ENCODE measurements around the gene PXYLP1.

The PXYLP1 gene

GRCh38 chr3:141320399-141321108, 88.9 kb downstream of the PXYLP1 start:
- no peak for DNase-seq (ENCODE audit: low read depth in 2 of 2, low spot score in 1 of 2)

- no peak for DNase-seq (ENCODE audit: low read depth in 2 of 2, low spot score in 1 of 2)
Measured at GRCh38 chr3:141321109-141321497, 89.5 kb downstream of the PXYLP1 start.

- no peak for DNase-seq (ENCODE audit: low read depth in 2 of 2, low spot score in 1 of 2)
Measured at GRCh38 chr3:141323936-141324704, 92.5 kb downstream of the PXYLP1 start.

DNA sequence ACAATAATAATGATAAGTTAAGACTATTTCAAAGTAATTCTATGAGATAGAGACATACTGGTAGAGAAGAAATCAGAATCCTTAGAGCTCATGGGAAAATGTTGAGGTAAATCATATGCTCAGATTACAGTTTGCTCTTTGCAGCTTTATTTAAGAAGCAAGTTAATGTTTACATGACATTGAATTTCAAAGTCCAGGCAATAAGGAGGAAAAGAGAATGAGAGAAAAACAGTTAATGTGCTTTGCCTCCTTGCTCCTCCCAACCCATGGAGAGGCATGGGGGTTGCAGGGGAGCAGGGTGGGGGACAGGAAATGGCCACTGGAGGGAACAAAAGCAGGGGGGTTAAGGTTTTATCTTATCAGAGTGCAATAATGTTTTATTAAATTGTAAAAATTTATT, 94.5 kb downstream of the PXYLP1 start:
- no peak for DNase-seq (ENCODE audit: low read depth in 2 of 2, low spot score in 1 of 2)

GRCh38 chr3:141326626-141327025, 95.0 kb downstream of the PXYLP1 start:
- no peak for DNase-seq (ENCODE audit: low read depth in 2 of 2, low spot score in 1 of 2)

DNA sequence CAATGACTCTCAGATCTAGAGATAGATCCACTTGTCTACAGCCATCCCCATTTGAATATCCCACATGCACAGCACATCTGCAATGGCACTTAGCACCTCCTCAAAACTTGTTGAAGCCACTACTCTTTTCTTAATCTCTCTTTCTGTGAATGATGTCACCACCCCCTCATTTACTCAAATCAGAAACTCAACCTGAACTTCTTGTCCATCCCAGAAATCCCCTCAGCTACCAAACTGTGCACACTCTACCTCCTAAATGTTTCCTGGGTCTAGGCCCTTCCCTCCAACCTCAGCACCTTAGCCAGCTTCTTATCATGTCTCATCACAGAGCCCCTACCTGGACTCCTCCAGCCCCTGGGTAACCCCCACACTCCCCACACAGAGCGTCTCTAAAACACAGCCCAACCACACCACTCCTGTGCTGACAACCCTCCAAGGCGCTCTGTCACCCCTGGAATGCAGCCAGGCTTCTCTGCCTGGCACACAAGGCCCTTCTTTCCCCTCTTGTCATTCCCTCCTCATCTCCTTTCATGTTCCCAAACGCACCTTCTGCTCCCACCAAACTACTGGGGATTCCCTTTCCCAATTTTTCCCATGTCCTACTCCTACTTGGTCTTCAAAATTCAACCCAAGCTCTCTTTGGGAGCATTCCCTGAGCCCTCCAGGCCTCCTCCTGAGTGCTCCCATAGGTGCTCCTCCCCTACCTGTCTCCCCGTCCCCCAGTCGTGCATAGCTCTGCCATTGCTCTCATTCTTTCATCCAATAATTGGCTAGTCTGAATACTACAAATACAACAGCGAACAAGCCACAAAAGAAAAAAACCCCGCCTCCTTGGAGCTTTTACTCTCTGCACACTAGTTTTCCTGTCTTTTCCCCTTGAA, 96.9 kb downstream of the PXYLP1 start:
- DNase-seq (ENCODE audit: low read depth in 2 of 2, low spot score in 1 of 2) = no peak

DNA sequence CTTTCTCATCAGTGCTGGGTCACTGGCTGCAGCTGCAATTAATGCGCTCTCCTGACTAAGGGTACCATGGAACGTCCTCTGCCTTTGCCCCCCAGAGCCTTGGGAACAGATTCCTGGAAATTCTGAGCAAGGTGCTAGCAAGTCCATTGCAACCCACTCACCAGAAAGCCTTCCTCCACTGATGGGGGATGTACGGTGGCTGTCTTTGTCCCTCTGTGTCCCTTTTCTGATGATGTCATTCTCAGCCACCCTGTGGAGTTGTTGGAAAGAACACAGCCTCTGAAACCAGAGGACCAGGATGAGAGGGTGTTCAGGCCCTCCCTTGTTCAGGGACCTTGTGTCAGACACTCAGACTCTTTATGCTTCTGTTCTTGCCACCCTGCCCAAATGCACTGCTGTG, 98.6 kb downstream of the PXYLP1 start:
- DNase-seq (ENCODE audit: low read depth in 2 of 2, low spot score in 1 of 2) = no peak

GRCh38 chr3:141330718-141331376, 99.2 kb downstream of the PXYLP1 start:
- no peak for DNase-seq (ENCODE audit: low read depth in 2 of 2, low spot score in 1 of 2)

GRCh38 chr3:141331377-141332318, 100.0 kb downstream of the PXYLP1 start:
- DNase-seq (ENCODE audit: low read depth in 2 of 2, low spot score in 1 of 2) = no peak

- DNase-seq (ENCODE audit: low read depth in 2 of 2, low spot score in 1 of 2) = no peak
Measured at GRCh38 chr3:141332416-141332815, 100.8 kb downstream of the PXYLP1 start.

- no peak for DNase-seq (ENCODE audit: low read depth in 2 of 2, low spot score in 1 of 2)
Measured at GRCh38 chr3:141333836-141334626, 102.4 kb downstream of the PXYLP1 start.

DNA sequence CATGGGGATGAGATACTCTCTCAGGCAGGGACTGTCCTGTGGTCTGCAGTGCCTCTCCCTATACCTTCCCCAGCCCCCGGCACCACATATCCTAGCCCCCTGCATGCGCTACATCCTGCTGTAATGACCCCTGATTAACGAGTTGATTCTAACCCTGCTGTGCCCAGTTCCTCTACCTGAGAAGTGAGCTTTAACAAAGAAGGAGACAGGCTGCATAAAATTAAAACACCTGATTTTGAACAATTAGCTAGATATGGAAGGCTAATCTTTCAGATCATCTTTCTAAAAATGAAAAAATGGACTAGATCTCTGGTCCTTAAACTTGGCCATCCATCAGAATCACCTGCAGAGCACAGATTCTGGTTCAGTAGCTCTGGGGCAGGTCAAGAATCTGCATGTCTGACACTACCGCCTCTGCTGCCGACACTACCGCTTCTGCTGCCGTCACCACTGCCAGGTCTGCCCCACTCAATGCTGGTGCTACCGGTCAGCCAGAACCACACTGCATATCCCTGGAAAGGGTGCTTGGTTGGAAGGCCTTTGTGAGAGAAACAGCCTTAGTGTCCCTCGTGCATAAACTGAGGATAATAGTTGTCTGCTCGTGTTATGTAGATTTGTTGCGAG, 103.1 kb downstream of the PXYLP1 start:
- DNase-seq (ENCODE audit: low read depth in 2 of 2, low spot score in 1 of 2) = no peak

DNA sequence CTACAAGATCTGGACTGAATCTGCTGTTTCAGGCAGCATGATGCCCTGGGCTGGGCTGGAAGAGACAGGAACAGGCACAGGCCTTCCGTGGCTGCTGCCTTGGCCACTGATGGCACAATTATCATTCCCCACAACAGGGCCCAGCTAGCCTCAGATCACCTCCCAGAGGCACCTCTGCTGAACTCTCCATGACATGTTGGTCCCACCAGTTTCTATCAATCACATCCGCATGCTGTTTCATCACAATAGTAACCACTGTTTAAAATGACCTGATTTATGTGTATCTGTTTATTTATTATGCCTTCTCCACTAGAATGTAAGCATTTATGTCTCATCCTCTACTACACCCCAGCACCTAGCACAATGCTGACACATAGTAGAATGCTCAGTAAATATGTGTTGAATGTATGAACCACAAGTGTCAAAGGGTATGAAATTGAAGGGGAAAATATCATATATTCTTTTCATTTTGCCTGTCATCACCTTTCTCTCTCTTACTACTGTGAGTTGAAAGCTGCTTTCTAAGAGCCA, 104.0 kb downstream of the PXYLP1 start:
- no peak for DNase-seq (ENCODE audit: low read depth in 2 of 2, low spot score in 1 of 2)

DNA sequence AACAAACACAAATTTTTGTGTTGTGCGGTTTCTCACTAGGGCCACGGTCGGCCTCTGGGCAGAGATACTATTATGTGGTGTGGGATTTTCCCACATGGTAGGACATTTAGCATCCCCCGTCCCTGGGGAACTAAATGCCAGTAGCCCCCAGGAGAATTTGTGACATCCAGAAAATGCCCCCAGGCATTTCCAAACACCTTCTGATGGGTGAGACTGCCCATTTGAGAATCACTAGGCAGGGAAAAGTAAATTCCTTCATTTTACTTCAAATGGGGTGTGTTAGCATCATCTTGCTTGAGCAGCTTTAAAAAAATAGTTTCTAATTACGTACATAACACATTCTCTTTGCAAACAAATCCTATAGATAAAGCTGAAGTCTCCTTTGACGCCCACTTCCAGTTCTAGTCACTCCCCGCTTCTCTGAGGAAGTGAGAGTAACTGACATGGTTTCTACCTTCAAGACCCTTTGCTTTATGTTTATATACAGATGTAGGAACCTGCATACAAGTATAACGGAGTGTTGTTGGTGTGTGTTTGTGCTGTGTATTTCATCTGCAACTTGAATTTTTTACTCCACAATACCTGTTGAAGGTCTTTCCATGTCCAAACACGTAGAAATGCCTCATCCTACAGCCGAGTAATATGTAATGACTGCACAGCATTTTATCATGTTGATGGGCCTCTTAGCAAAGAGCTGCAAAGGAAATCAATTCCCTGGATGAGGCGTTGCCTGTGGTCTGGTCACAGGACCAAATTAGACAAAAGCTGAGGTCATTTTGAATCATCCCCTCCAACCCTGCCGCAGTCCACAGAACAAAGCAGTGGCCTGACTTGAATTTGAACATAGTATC, 105.3 kb downstream of the PXYLP1 start:
- no peak for DNase-seq (ENCODE audit: low read depth in 2 of 2, low spot score in 1 of 2)

GRCh38 chr3:141337523-141337854, 105.9 kb downstream of the PXYLP1 start:
- DNase-seq (ENCODE audit: low read depth in 2 of 2, low spot score in 1 of 2) = no peak

GRCh38 chr3:141337991-141338390, 106.4 kb downstream of the PXYLP1 start:
- no peak for DNase-seq (ENCODE audit: low read depth in 2 of 2, low spot score in 1 of 2)

- no peak for DNase-seq (ENCODE audit: low read depth in 2 of 2, low spot score in 1 of 2)
Measured at GRCh38 chr3:141338881-141339280, 107.3 kb downstream of the PXYLP1 start.

- DNase-seq (ENCODE audit: low read depth in 2 of 2, low spot score in 1 of 2) = no peak
Measured at GRCh38 chr3:141341536-141341935, 109.9 kb downstream of the PXYLP1 start.
